Fibroblast of lung (primary cell): ENCODE data around the gene DEK. TPM values are rescaled to one million over a fixed set of nuclear protein-coding genes. Genes with fewer than 3 reads are reported as not detected.

Experiments used
- DNase-seq, 2 donors: peaks; one replicate each; pipeline versions ENCODE4 v3.0.0 to v3.0.0-alpha.2; 2010; ENCODE audit warnings: low read depth in 2 of 2
- H2AFZ ChIP-seq: 2 replicates; pipeline ENCODE4 v1.5.1; 2012; ENCODE audit warnings: low read length, control low read depth, inconsistent platforms
- H3K27ac ChIP-seq: 2 replicates; pipeline ENCODE4 v1.5.1; 2011; ENCODE audit warnings: low read length, control low read depth; ENCODE audit not compliant: insufficient read depth
- H3K27me3 ChIP-seq: 2 replicates; pipeline ENCODE4 v1.5.1; 2011; ENCODE audit warnings: mild to moderate bottlenecking, low read length; ENCODE audit not compliant: control insufficient read depth, insufficient read depth
- H3K36me3 ChIP-seq: 2 replicates; pipeline ENCODE4 v1.5.1; 2011; ENCODE audit warnings: low read length; ENCODE audit not compliant: control insufficient read depth, insufficient read depth
- H3K4me1 ChIP-seq: 2 replicates; pipeline ENCODE4 v1.5.1; 2011; ENCODE audit warnings: low read length; ENCODE audit not compliant: control insufficient read depth, insufficient read depth; ENCODE audit errors: extremely low read depth
- H3K4me2 ChIP-seq: 2 replicates; pipeline ENCODE4 v1.5.1; 2011; ENCODE audit warnings: low read length, control low read depth; ENCODE audit not compliant: insufficient read depth; ENCODE audit errors: extremely low read depth
- H3K4me3 ChIP-seq, 4 experiments: fragments of 200-600 bp in 1 of 4; sonication (generic) in 1 of 4; replicated peaks in 1 of 4; 2 replicates each; pipeline ENCODE4 v1.5.1; 2011 to 2016; ENCODE audit warnings: low read length in 4 of 4, low read depth in 3 of 4, mild to moderate bottlenecking in 3 of 4, control low read depth in 2 of 4, inconsistent platforms in 1 of 4, mixed read lengths in 1 of 4; ENCODE audit not compliant: insufficient read depth in 1 of 4; ENCODE audit errors: control extremely low read depth in 1 of 4
- H3K79me2 ChIP-seq: 2 replicates; pipeline ENCODE4 v1.5.1; 2012; ENCODE audit warnings: mild to moderate bottlenecking, low read length, inconsistent platforms; ENCODE audit not compliant: control insufficient read depth, insufficient read depth
- H3K9ac ChIP-seq: 2 replicates; pipeline ENCODE4 v1.5.1; 2011; ENCODE audit warnings: mild to moderate bottlenecking, low read length, control low read depth; ENCODE audit not compliant: insufficient read depth
- H3K9me3 ChIP-seq: 2 replicates; pipeline ENCODE4 v1.5.1; 2012; ENCODE audit warnings: low read depth, low read length; ENCODE audit not compliant: control insufficient read depth, insufficient read depth
- H4K20me1 ChIP-seq: 2 replicates; pipeline ENCODE4 v1.5.1; 2011; ENCODE audit warnings: low read length; ENCODE audit not compliant: control insufficient read depth, insufficient read depth; ENCODE audit errors: extremely low read depth
- CTCF ChIP-seq, 2 donors: IDR thresholded peaks in 1 of 2; conservative IDR thresholded peaks in 1 of 2; 1 replicate in 1 of 2; 2 replicates in 1 of 2; pipeline ENCODE4 v1.5.1; 2011 to 2012; ENCODE audit warnings: low read length in 2 of 2, control low read depth in 1 of 2, inconsistent platforms in 1 of 2, low read depth in 1 of 2, mild to moderate bottlenecking in 1 of 2
- EZH2 ChIP-seq: IDR thresholded peaks from 2 replicates; pipeline ENCODE4 v1.5.1; 2012; ENCODE audit warnings: low read length, control low read depth, mild to moderate bottlenecking; ENCODE audit errors: missing control alignments
- polyA plus RNA-seq, 2 donors: library from polyadenylated mRNA; depleted of rRNA in 1 of 2; stranded (reverse) in 1 of 2; unstranded in 1 of 2; fragments of >200 nt; gene quantifications; 2 replicates each; pipeline ENCODE4 v1.2.1, GENCODE V29; 2011 to 2012; ENCODE audit warnings: missing spikeins in 1 of 2
- total RNA-seq: library from RNA; depleted of rRNA; stranded (reverse); fragments of >200 nt; gene quantifications from 2 replicates; pipeline ENCODE4 v1.2.1, GENCODE V29; 2014

Gene DEK
- total and polyA plus RNA-seq, 2 donors (not counting 1 experiment from before 2014, with no cell fraction given): 108 to 148 TPM

- Histone ChIP-seq H3K9me3 (no peaks in the 10 kb centered on the region), H3K79me2 (no peaks in the 10 kb centered on the region), H3K4me1 (no peaks in the 10 kb centered on the region), H3K27ac (no peak overlapping the region), H3K36me3 (no peaks in the 10 kb centered on the region), H4K20me1 (no peaks in the 10 kb centered on the region), H3K4me3 (no peak overlapping the region), H3K27me3 (no peaks in the 10 kb centered on the region), H2AFZ (no peak overlapping the region), H3K9ac (no peak overlapping the region), H3K4me2 (no peak overlapping the region)
- no peak for TF ChIP-seq CTCF (conservative IDR thresholded peaks at IDR 0.05 in 1 of 2, IDR thresholded peaks at IDR 0.05 in 1 of 2; ENCODE audit: low read depth in 1 of 2, low read length in 2 of 2)
- TF ChIP-seq EZH2: no peak
- DNase-seq: no peak
Measured at GRCh38 chr6:18213439-18213838, 50.9 kb downstream of the DEK start.

- no peak overlapping the region for H3K4me3 ChIP-seq
- no peaks in the 10 kb centered on the region for H3K79me2 ChIP-seq
Measured at GRCh38 chr6:18212231-18212630, 52.1 kb downstream of the DEK start.

GRCh38 chr6:18211338-18211737 lies 53.0 kb downstream of the DEK start:
- H3K9me3 ChIP-seq: no peaks in the 10 kb centered on the region
- no peaks in the 10 kb centered on the region for H3K4me1 ChIP-seq
- TF ChIP-seq CTCF (conservative IDR thresholded peaks at IDR 0.05 in 1 of 2, IDR thresholded peaks at IDR 0.05 in 1 of 2; ENCODE audit: low read depth in 1 of 2, low read length in 2 of 2) (no peak), EZH2 (no peak)
- H3K27ac ChIP-seq: no peak overlapping the region
- no peak overlapping the region for H3K9ac ChIP-seq
- H2AFZ ChIP-seq: no peak overlapping the region
- no peaks in the 10 kb centered on the region for H3K79me2 ChIP-seq
- no peak overlapping the region for H3K4me2 ChIP-seq
- H3K4me3 ChIP-seq: no peak overlapping the region
- H3K36me3 ChIP-seq: no peaks in the 10 kb centered on the region
- DNase-seq: no peak
- H3K27me3 ChIP-seq: no peaks in the 10 kb centered on the region
- H4K20me1 ChIP-seq: no peaks in the 10 kb centered on the region

More at GRCh38 chr6:18212231-18212630, 52.1 kb downstream of the DEK start:
- Histone ChIP-seq H3K27ac (no peak overlapping the region), H3K9me3 (no peaks in the 10 kb centered on the region), H3K9ac (no peak overlapping the region), H2AFZ (no peak overlapping the region), H3K4me1 (no peaks in the 10 kb centered on the region), H3K36me3 (no peaks in the 10 kb centered on the region), H3K4me2 (no peak overlapping the region), H3K27me3 (no peaks in the 10 kb centered on the region), H4K20me1 (no peaks in the 10 kb centered on the region)
- TF ChIP-seq EZH2: no peak
- TF ChIP-seq CTCF (conservative IDR thresholded peaks at IDR 0.05 in 1 of 2, IDR thresholded peaks at IDR 0.05 in 1 of 2; ENCODE audit: low read depth in 1 of 2, low read length in 2 of 2): no peak
- no peak for DNase-seq
